GM19238 (cell line): ENCODE data around the gene GAS2.
A peak's percentile ranks its signal among the peaks of the same experiment; 100 is the strongest.
"Not testable (repeated sequence)": the region's sequence is repeated elsewhere in the genome, so short reads cannot be mapped to it uniquely, and the experiment has no call there.

ENCODE experiments used
- DNase-seq: peaks from one replicate; pipeline ENCODE4 v3.0.0; 2011; ENCODE audit warnings: low spot score; ENCODE audit not compliant: insufficient read length

The GAS2 gene

DNA sequence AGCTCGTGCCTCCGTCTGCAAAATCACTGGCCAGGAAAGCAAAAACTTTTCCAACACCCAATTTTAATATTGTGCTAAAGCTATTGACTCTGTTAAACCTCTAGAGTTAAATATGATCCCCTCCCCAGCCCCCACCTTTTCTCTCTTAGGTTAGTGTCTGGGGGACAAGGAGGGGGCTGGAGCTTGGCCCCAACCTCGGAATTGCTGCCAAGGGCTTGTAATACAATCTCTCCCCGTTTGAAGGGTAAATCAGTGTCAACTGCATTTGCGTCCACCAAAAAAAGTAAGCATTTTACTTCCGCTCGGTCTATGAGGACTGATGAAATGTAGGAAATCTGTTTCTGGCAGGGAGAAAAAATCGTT lies at the start of gene GAS2:
Gene GAS2 (plus strand): TSS at position 287 of the 363 bp plus-strand sequence. CDS start 8,259 bp downstream, outside the sequence.
- no peak for DNase-seq

DNA sequence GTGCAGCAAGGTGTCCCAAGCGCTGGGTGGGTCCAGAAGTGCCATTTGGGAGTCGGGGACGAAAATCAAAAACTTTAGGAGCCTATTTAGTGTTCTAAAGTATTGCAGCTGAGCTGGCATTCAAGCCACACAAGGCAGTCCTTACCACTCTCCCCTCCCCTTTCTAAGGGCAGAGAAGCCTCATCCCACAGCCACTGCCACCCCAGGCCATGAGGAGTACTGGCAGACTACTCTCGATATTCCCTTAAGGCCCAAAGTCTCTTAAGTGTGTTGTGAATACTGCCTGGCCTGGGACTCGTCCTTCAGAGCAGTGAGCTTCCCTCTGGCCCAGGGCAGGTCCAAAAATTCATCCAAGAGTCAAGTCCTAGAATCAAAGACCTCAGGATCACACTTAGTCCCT lies 48.5 kb upstream of the GAS2 start:
- DNase-seq, result no peak

DNA sequence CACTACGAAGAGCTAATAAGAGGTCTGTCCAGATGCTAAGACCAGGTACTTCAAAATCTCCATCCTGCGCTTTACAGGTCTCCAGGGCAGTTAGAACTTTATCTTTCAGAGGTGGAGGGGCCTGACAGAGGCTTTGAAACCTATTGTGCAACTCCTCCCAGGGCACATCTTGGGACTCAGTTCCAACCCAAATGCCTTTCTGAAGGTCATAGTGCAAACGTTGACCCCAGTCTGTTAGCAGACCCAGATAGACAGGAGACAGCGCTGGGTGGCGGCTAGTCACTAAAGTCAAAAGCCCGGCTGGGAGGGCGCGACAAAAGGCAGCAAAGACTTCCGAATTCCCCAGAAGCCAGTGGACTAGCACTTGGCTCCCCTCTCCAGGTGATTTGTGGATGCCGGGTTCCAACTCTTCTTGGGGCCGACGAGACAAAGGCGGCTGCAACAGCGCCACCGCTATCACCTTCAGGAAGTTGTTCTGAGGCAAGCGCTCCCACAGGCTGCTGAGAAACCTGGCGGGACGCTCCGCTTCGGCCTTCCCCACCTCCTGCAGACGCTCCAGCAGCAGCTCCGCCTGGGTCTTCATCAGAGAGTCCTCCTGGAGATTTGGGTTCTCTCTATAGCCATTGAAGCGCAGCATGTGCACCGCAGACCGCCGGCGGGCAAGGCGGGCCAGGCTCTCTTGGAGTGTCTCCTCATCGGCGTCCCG lies 41.5 kb upstream of the GAS2 start:
- peak; percentile 27 for DNase-seq

DNA sequence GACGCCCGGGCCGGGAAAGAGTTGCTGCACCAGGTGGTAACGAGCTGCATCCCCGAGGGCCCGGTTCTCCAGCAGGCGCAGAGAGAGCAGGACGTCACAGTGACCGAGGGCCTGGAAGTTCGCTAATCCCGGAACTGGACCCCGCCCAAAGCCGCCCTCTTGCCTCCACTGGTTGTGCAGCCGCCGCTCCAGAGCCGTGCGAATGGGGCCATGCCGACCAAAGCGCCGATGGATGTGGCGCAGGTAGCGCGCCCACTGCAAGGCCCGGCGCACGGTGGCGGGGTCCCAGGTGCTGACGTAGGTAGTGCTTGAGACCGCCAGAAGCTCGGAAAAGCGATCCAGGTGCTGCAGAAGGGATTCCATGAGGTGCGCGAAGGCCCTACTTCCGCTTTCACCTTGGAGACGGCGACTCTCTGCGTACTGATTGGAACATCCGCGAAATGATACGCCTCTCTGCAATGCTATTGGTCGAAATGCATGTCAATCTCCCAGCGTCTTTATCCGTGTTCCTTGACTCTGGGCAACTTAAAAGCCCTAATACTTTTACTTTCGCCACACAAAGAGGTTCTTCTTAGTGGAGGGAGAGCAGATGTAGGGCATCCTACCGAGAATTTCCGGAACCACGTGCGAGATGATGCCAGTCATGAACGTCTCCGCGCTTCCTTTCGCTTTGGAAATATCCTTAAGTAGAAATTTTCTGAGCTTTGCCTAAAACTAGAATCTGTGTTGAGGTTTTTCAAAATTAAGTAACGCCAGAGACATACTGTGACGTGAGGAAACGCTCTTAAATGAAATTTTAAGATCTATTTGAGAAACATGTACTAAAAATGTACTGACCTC lies 40.7 kb upstream of the GAS2 start, which contains the start of gene FANCF:
Gene FANCF (minus strand): TSS at position 376 of the 840 bp plus-strand sequence. CDS start 13 bp downstream, at position 363.
- DNase-seq, result peak; percentile 53

DNA sequence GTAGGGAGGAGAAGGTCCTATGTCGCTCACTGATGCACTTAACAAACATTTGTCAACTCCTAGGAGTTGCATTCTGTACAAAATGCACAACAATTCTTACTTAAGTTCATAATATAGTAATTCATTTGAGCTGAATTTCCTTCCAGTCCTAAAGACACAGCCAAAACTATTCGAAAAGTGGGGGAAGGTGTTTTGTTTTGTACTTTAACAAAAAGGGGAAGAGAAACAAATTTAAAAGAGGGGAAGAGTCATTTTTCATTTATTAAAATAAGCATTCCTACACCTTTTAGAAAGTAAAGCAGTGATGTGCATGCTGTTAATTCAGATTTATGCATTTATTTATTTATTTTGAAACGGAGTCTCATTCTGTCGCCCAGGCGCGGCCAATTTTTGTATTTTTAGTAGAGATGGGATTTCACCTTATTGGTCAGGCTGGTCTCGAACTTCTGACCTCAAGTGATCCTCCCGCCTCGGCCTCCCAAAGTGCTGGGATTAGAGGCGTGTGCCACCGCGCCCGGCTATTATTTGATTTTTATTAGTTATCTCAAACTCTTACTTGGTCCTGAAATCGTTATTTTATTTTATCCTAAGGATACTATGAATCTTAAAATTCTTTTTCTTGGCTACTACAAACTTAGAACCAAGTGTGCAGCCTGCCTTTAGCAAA lies 39.7 kb upstream of the GAS2 start:
- no peak for DNase-seq

DNA sequence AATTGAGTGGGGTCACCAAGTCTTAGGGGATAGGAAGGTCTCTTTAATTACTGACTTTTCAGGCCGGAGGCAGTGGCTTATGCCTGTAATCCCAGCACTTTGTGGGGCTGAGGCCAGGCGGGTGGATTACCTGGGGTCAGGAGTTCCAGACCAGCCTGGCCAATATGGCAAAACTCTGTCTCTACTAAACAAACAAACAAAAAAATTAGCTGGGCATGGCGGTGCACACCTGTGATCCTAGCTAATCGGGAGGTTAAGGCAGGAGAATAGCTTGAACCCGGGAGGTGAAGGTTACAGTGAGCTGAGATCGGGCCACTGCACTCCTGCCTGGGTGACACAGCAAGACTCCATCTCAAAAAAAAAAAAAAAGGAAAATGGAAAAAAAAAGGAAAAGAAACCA lies 39.0 kb upstream of the GAS2 start:
- no peak for DNase-seq

DNA sequence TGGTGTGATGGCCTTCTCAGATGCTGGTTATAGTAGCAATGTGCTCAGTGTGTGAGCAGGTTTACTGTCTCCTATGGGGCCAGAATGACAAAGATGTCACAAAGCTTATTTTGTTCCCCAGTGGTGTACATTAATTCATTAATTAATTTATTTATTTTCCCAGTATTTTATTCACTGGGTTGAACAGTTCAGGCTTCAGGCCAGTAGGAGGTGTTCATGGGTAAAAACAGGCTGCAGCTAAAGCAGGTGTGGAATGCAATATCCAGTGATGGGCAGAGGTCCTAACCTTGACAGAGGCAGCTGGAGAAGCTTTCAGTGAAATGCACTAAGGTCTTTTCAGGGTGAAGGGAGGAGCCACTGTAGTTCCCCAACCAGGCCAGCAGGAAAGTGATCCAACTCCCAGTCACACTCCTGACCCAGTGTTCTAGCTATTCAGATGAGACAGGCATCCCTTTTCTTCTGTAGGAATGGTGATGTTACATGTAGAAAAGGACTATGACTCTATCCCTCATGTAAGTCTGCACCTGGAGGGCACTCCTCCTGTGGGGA lies 33.0 kb upstream of the GAS2 start:
- DNase-seq, result no peak

DNA sequence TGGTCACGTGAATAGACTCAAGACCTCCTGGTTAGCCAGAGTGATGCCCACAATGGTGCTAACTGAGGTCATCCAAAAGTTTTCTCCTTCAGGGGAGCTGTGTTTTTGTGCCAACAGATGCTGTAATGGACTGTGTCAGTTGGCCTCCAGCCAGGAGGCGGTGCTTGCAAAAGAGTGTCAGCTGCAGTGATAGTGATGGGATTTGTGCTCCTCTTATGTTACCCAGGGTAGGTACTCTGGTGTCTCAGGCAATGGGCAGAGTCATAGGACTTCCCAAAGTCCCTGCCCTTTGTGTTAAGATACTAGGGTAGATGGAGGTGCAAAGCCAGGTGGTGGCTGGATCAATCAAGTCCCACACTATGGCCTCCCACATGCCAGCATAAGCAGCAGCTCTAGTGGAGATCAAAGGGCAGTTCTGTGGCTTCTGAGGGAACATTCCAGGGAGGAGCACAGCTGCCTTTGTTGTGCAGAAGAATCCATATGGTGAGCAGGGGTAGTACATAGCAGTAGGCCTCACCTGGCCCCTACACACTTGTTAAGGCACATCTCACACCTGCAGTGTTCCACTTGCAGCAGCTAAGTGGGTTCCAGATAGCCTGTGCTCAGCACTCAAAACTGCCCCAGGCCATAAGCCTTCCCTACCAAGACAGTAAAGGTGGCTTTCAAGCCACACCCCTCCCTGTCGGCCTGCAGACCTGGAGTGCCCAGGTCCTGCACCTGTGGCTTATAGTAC lies 31.3 kb upstream of the GAS2 start:
- DNase-seq, result no peak

DNA sequence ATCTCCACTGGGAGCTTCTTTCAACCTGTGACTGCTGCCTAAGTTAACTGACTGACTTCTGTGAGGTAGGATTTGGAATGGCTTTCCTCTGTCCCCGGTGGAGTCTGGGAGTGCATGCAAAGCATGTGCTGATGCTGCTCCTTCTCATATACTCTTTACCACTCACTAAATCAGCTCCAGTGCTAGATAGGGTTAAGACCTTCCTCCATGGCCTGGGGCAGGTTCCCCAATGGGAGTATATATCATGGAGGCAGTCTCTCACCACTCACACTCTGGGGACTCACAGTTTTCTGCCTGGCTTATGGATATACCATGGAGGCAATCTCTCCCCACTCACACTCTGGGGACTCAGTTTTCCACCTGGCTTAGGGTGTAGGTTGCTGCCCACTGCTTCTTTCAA lies 30.7 kb upstream of the GAS2 start:
- no peak for DNase-seq

DNA sequence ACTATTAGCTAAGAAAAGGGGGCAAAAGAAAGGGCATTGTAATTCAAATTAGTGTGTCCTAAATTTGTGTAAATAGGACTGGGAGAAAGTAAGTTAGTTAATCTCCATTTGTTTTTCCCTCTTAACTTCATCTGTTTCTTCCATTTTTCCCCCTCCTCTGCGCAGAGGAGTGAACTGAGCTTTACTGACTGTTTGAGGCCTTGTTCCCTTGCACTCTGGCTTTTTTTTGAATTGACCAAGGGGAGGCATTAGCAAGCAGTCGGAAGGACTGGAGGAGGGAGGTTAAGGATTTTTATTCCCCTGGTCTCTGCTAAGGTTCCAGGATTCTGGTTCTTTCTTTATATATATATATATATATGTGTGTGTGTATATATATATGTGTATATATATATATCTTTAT lies 25.5 kb upstream of the GAS2 start:
- no peak for DNase-seq

DNA sequence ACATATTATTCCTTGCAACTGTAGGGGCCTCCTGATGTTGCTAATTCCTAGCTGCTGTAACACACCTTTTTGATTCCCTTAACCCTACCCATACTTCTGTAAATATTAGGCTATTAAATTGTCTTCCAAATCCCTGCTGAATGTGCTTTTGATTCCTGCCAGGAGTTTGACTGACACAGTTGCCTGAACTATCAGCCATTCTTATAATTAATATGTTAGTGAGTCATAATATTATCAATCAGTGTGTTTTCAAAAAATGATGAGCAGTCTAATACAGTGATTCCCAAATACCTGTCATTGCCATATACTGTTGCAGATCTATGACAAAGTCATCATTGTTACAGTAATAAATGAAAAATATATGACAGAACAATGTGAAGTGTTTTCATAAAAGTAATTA lies 24.9 kb upstream of the GAS2 start:
- no peak for DNase-seq

DNA sequence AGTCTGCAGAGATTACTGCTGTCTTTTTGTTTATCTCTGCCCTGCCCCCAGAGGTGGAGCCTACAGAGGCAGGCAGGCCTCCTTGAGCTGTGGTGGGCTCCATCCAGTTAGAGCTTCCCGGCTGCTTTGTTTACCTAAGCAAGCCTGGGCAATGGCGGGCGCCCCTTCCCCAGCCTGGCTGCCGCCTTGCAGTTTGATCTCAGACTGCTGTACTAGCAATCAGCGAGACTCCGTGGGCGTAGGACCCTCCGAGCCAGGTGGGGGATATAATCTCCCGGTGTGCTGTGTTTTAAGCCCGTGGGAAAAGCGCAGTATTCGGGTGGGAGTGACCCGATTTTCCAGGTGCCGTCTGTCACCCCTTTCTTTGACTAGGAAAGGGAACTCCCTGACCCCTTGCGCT lies 14.1 kb upstream of the GAS2 start:
- not testable (repeated sequence) for DNase-seq

DNA sequence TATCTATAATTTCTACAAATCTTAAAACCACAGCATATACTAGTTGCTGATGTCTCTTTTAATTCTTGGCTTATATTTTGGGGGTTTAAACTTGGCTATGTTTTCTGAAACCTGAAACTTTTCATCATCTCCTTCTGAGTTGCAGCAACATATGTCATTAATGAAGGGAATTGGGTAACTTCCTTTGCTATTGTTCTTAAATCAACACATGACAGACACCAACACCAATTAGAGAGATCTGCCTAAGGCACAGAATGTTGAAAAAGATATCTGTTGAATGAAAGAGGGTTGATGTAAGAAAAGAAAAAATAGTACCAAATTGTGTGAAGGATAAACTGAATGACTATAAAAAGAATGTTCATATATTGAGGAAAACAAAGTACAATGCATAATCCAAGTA lies 10.3 kb upstream of the GAS2 start:
- no peak for DNase-seq

DNA sequence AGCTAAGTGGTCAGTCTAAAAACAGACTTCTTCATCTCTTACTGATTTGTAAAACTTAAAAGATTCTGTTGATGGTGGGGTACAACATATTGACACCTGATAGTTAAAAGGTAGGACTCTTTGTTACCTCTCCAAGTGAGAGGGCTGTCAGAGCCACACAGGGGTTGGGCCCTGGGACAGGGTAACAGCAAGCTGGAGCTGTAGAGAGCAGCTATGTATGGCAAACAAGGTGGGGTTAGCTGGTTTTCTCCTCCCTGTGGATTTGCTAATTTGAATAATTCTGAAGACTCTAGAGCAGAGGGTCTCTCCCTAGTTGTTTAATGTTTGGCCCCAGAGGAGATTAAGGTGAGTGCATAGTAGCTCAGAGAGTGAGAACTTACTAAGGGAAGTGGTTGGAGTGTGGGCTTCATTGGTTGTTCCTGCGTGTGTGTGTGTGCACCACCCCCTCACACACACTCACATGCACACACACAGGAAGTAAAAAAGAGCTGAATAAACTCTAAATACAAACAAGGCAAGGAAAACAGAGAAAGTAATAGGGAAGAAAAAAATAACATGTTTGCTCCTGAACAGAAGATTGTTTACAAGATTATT lies 9.2 kb upstream of the GAS2 start:
- no peak for DNase-seq

DNA sequence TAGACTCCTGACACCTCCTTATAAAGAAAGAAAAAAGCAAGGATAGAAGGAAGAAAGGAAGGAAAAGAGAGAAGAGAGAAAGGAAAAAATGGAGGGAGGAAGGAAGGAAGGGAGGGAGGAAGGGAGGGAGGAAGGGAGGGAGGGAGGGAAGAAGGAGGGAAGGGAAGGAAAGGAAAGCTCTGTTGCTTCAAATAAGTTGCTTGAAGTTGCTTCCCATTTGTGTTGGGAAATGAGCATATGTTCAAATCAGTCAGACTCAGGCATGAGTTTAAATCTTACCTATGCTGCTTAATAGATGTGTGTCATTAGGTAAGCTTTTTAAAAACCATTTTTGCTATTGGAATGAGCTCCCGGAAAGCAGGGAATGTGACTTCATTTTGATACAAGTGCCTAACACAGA lies 6.6 kb upstream of the GAS2 start:
- no peak for DNase-seq

DNA sequence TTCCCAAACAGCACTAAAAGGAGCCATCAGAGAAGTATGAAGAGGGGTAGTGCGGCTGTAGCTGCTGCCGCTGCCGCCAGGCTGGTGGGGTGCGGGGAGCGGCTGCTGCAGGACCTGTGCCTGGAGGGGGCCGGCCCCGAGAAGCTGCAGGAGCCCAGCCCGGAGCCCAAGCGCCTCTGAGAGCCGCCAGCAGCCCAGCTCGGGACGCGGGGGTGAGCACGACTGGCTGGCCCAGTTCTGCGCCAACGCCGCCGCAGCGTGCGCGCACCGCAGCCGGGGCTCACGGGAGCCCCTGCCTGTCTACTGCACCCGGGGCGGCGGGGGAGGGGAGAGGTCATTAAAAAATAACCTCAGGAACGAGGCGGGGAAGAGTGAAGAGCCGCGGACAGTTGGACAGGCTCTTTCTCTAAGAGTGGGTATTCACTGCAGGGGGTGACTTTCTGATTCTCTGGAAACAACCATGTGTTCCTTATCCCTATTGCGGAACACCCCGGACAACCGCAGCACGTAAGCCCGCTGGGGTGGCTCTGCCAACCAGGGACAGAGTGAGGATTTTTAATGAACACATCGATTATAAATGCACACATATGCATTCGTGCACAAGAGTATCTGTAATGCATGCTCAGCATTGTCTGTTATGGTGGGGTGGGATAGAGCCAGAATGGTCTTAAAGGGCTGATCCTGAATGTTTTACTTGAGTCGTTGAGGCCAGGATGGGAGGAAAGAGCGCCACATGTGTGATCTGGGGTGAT lies 453 bp downstream of the GAS2 start:
- peak; percentile 22 for DNase-seq

DNA sequence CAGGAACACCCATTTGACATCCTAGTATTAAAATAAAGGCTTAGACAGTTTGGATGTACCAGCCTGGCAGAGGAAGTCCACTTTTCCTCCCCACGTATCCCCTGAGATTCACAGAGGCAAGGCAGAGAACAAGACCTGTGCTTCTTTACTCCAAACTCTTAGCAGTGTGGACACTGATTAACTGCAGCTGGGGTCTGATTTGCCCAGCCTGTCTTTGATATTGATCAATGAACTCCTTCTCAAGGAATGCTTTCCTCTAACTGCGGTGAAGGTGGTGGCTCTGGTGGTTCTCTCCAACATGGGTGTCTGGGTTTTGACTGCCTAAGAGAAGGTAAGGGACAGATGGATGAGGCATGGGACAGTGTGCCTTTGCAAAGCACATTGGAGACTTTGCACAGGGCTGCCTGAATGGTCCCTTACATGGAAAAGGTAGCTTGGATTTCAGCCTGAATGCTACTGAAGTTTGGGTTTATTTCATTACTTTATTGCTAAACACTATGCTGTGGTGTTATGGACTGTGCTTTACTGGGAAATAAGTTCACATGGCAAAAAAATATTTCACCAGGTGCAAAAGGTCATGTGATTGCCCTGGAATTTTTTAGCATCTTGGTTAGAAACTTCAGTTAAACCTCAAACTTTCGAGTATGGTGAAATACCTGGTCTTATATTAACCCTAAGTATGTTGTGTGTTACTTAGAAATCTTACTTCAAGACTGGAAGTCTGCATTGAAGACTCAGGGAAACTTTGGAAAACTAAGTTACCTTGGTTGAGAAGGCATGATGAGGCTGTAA lies 1.8 kb downstream of the GAS2 start:
- DNase-seq, result no peak

DNA sequence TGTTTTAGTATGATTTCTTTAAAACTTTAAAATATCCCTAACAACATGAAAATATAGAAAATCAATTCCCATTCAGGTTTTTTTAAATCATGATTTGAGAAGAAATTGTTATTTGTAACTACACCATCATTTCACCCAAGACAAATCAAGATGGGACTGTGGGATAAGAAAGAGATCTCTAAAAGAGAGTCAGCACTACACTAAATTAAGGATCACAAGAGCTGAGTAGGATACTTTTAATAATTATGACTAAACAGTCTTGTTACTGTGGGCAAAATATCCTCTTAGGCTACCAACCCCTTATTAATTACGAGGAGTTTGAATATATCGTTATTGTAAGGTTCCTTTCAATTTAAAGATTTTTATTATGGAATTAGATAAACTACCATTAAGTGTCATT lies 3.0 kb downstream of the GAS2 start:
- DNase-seq, result no peak

DNA sequence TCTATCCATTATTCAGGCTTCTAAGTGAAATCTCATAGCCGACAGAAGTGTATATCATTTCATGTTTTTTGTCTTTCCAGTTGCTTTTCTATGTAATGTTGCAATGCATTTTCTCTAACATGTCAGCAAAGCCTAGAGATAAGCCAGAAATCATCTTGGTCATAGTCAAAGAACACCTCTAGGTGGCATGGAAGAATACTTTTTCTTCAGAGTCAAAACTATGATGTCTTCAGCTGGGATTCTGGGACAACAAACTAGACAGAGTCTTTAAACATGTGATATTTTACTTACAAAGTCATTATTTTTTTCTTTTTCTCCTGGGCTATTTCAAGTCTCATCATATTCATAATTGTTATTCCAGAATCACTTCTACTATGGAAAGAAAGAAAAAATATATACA lies 4.4 kb downstream of the GAS2 start:
- DNase-seq, result no peak
